ENCODE results near the gene SPAG17.

Gene SPAG17

DNA sequence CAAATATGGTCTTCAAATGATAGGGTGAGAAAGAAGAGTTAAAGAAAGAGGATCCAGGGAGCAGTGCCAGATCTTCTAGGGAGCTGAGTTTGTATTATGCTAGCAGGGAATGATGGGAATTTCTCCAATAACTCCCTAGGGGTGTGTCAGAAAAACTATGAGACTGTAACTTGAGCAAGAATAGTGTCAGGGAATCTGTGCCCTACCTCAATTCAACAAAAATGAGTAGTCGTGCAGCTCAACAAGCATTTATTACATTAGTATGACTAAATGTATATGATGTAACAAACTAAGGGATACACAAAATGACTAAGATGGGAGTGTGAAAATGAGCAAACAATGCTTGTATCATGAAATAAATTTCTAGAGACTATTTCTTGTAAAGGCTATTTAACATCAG is 24.2 kb downstream of the SPAG17 start:
- no peak for DNase-seq (ENCODE audit: low read depth, low spot score)

DNA sequence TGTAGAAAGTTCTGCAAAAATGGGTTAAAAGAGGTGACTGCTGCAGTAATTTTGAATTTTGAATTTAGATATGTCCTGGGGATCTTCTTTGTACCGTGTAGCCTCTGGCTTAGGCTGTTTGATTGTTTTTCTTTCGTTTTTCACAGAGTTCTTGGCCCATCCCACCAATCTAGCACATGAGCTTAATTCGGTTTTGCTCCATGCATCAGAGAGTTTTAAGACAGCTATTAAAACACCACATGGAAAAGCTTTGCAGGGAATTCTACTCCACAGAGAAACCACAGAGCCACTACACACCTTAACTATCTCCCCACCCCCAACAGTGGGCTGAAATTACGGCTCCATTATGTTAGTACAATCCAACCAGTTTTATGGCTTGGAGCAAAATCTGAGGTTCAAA is 25.5 kb downstream of the SPAG17 start:
- DNase-seq (ENCODE audit: low read depth, low spot score): no peak

DNA sequence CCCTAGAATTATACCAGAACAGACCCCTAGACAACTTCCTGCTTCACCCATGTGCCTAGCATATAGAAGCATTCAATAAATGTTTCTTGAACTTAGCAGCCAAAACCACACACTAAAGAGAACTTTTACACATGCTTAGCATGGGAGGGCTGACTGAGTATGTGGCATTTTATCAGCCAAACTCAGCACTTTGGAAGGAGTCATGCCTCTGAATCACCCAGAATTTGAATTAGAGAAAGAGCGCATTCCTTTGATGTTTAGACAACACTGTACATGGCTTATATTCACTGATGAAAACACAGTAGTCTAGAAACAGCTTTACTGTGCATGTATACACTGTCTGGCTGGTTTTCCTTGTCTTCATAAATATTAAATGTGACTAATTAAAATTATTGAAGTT is 26.1 kb downstream of the SPAG17 start:
- no peak for DNase-seq (ENCODE audit: low read depth, low spot score)

DNA sequence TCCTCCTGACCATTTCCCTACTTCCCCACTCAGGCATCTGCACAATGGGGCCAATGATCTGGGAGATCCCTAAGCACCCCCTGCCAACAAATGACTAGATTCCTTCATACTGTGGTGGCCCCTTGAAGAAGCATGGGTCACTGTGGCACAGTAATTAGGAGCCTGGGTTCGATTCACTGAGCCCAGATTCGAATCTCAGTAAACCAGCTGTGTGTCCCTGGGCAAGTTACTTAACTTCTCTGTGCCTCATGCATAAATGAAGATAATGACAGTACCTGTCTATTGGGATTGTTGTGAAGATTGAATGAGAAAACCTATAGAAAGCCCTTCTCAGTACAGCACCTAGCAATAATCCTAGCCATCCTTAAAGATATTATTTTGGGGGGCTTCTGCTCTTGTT is 27.5 kb downstream of the SPAG17 start:
- no peak for DNase-seq (ENCODE audit: low read depth, low spot score)

DNA sequence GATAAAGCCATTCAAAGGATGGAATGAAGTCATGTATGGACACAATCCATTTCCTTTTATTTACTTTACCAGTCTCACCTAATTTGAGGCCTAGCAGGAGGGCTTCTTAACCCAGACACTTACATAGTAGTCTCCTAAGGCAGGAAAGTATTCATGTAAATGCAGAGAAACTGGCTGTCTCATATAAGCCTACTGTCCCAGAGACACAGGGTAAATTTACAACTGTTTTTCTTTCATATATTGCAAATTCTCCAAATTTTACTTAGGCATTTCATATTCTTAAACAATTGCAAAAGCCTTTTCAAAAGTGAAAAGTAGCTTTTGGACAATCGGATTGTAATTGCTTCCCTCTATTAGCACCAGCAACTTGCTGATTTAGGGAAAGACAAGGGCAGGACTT is 29.9 kb downstream of the SPAG17 start:
- no peak for DNase-seq (ENCODE audit: low read depth, low spot score)

DNA sequence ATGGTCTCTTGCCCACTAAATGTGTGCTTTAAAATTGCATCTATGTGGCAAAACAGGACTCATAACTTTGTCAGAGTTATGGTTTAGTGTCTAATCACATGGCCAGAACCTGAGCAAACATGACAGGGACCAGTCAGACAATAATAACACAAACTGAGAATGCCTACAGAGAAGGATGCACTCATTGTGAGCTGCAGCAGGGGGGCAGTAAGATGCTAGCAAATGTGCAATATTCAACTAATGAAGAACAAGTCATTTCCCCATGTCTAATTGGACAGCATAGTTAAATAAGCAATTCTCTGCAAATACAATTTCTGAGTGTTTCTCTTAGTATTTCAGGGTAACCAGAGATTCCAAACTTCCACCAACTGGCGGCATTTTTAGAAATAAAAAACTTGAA is 30.8 kb downstream of the SPAG17 start:
- DNase-seq (ENCODE audit: low read depth, low spot score): no peak

DNA sequence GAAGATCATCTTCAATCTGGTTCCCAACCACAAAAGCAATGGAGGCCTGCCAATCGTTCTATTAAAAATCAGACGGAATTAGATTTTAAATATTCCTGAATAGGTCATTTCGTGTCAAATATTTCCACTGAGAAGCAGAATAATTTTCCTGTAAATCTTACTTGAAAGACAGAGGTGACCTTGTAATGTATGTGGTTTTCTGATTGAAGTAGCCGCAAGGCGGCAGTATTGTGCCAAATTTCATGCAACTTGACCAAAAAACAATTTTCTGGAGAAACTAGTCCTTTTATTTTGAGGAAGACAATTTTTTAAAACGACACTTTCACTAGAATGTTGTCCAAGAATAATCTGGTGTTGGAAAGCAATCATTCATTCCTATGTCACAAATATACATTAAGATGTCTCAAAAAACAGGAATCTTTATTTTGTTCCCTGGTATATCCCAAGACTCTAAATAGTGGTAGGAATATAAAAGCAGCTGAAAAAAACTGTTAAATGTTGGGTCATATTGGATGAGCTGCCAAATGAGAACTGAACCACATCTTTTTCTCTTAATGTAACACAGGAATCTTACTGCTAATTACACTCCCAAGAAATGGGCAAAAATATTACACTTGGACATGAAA is 33.6 kb downstream of the SPAG17 start:
- DNase-seq (ENCODE audit: low read depth, low spot score): peak; percentile 49

DNA sequence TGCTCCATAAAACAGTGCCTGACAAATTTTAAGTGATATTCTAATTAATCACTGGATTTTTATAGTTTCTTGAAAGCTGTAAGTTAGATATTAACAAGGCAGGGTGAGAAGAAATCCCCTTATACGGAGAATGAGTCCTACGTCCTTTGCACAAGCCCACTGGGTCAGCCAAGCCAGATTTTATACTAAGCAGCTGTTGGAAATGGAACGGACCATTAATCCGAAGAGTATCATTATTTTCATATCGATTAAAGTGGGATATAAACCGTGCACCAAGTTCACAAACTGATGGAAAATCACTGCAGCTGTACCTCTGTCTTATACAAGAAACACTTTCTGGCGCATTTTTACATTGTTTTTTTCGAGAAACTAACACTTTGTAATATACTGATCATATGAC is 35.2 kb downstream of the SPAG17 start:
- no peak for DNase-seq (ENCODE audit: low read depth, low spot score)

DNA sequence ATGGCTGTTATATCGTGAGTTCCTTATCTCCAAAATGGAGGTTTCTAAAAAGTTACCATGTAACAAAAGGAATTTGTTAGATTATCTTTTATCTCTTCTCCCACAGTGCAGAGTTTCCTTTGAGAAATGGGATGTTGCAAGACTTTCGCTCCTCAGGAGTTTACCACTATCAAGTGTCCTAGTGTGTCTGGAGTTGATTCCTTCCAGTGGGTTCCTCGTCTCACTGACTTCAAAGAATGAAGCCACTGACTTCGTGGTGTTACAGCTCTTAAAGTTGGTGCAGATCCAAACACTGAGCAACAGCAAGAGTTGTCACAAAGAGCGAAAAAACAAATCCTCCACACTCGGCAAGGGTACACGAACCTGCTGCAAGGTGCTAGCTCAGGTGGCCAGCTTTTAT is 37.0 kb downstream of the SPAG17 start:
- DNase-seq (ENCODE audit: low read depth, low spot score): no peak

DNA sequence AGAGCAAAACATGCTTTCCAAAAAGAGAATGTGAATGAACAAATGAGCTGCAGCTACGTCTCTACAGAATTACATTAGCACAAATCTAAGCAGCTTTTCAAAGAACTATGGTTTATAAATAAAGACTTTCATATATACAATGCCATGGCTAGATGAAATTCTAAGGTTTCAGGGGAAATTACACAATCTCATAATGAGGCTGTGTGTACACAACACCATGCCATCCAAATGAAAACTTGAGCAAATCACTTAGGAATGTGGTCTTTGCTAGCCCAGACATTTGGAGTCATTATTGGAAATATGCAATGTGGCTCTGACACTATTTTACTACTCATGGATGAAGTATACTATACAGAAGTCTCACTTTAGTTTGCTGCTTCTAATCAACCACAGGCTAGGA is 37.5 kb downstream of the SPAG17 start:
- no peak for DNase-seq (ENCODE audit: low read depth, low spot score)

DNA sequence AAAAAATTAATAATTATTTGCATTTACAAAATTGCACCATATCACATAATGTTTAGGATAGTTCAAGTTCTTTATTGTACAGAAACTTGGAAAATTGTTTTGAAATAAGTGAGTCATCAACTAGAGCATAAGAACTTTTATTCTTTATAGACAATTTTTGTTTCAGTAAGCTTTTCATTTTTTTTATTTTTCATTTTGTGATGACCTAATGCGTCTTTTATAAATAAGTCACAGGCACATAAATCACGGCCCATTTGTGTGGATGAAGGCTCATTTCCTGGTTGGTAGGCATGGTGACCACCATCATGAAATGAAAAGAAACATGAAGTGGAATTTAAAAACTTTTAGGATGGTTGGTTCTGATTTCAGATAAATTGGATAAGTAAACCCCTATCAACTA is 39.3 kb downstream of the SPAG17 start:
- no peak for DNase-seq (ENCODE audit: low read depth, low spot score)

DNA sequence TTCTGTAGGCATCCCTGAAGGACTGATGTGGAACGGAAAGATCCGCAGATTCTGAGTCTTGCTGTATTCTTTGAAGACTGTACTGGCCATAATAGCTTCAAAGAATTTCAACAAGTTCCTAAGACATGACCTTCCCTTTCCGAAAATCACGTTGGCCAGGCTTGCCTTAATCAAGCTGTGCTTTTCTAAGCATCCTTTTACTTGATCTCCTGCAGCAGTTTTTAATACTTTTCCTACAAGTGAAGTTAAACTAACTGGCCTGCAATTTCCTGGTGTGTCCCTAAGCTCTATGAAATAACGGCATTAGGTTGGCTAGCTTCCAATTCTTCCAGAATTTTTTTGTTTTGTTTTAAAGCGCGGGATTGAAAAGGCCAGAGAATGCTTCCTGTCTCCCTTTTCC is 40.3 kb downstream of the SPAG17 start:
- DNase-seq (ENCODE audit: low read depth, low spot score): no peak

DNA sequence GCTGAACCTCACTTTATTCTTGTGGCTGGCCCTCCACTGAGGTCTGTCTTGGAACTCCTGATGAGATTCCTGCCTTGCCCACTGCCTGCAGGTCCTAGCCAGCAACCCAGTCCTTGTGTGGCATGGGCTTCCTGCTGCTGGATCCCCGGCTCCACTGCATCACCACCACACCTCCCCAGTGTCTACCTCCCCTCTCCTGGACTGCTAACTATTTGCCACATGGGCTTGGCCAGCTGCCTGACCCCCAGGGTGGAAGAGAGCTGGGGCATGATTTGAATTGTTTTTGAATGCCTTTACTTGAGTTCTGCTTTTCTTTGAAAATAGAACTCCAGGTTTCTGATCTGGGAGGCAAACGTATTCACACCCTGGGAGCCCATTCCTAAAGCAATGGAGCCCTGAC is 41.2 kb downstream of the SPAG17 start:
- DNase-seq (ENCODE audit: low read depth, low spot score): no peak

DNA sequence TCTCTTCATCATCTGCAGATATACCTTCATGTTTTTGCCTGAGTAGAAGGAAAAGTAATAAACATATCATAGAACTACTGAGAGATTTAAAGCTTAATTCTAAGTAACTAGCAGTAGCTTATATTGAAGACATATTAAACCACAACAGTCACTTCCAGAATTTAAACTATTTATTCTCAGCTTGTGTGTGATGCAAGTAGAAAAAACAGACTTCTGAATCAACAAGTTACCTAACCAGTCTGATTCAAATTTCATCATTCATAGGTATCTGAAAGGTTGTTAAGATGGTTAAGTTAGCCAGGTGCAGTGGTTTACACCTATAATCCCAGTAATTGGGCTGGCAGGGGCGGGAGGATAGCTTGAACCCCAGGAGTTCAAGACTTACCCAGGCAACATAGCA is 41.9 kb downstream of the SPAG17 start:
- DNase-seq (ENCODE audit: low read depth, low spot score): no peak

DNA sequence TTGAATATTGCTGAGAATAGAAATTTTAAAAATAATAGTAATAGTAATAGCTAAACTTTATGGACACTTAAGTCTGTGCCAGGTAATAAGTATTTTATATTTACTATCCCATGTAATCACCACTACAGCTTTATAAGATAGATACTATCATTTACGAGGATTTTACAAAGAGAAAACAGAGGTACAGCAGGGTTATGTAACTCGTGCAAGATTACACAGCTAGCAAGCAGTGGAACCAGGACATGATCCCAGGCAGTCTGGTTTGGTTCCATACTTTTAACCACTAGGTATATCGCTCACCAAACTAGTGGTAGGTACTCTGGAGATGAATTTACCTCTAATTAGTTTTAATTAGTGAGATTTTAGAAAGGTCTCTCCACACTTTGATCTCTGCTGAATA is 42.5 kb downstream of the SPAG17 start:
- DNase-seq (ENCODE audit: low read depth, low spot score): no peak

DNA sequence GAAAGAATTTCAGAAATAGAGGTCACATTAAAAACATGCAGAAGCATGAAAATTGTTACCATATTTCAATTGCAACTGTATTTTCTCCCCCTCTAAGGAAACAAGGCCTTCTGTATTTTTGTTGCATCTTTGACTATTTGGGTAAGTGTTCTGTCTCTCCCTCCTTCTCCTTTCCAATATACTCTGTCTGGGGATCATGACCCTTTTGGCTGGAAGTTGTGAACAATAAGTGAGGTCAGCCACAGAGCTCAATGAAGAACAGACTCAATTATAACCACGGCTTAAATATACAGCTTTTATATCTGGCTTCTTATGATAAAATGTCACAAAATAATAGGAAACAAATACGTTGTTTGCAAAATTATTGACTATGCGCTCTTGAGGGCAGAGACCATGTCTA is 47.1 kb downstream of the SPAG17 start:
- no peak for DNase-seq (ENCODE audit: low read depth, low spot score)

DNA sequence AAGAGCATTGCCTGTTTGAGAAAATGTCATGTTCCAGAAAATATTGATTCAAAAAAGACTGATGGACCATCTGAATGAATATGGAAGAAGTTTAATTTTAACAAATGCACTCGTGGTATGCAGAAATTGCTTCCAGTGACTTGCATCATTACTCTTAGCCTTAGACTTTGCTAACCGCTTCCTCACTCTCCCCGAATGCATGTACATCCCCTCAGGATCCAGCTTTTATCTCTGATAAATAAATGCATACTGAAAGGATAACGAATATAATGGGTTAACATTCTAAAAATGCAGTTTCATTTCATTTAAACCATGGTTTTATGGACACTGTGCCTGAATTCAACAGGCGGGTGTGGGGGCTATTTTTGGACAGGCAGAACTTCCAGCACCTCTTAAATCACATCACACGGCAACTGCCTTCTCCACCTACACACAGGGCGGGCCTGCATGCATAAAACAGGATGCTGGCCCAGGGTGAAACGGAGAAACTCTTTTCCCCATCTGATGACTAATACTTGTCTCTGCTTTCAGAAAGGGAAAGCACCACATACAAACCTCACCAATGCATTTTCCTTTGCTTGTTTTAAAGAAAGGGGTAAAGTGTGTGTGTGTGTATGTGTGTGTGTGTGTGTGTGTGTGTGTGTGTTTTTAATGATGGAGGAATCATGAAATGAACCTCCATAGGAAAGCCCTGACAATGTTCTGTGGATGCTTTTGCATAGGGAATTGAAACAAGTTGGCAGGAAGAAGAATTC is 48.7 kb downstream of the SPAG17 start:
- DNase-seq (ENCODE audit: low read depth, low spot score): no peak

DNA sequence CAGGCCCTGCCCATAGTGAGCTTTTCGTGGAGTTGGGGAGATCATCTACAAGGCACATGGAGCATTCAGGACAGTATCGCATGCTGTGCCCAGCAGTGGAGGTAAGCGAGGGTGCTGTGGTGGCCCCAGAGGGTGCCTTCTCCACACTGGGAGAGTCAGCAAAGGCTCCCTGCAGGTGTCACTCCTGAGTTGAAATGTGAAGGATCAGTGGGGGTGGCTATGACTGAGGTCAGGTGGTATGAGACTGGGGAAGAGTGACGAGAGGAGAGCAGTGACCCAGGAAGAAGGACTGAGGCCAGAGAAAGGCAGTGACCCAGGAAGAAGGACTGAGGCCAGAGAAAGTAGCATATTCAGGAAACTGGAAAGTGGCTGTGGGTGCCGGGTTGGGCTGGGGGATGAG is 53.0 kb downstream of the SPAG17 start:
- no peak for DNase-seq (ENCODE audit: low read depth, low spot score)

DNA sequence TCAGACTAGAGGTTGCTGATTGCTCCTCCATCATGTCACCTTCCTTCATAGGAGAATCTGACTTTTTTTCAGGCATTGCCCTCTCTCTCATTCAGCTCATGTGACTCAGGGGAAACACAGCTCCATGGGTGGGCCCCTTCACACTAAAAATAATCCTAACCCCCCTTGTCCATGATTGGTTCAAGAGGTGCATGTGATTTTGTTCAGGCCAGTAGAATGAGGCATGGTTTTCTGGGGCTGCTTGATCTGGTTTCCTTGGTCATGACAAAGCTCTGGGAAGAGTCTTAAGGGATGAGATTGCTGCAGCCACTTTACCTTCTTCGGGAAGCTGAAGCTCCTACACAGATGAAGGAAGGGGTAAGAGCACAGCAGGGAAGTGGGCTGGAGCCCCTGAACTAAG is 56.3 kb downstream of the SPAG17 start:
- no peak for DNase-seq (ENCODE audit: low read depth, low spot score)

DNA sequence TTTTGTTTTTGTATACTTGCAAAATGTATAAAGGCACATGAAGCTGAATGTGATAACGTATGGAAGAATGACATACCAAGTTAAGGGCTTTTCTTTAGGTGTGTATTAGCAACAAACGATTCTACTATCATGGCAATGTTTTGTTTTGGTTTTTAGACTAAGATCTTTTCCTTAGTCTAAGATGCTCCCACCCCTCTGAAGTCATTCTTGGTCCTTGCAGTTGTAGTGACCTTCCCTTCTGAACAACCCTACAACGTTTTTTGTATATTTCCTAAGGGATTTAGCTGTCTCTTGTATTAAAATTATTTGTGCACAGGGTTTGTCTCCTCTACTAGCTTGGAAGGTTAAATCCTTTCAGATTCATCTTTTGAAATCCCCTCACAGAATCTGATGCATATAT is 61.0 kb downstream of the SPAG17 start:
- DNase-seq (ENCODE audit: low read depth, low spot score): no peak

DNA sequence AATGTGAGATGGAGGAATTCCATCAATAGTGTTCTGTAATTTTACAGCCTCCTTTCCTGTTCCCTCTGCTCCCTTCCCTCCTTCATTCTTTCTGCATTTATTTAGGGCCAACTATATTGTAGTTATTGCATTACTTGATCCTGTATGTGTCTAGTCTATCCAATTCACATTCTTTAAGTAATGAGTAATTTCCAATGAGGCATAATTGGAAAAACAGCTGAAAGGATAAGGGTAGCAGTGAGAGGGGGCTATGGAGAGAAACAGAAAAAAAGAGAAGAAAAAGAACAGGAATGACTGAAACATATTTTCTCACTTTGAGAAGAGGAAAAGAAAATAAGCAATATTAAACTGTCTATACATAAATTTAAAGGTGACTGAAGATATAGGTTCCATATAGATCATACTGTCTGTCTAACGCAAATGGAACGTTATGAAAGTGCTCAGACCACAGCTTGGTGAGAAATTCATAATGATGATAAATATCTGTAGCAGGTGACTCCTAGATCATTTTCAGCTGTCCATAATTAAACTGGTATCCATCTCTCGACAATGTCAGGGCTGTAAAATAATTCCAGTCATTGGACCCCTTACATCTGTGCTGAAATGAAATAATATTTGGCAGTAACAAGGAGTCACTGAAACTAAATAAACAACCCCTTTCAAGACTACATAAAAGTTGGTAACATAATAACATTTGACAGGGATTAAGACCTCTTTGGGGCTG is 61.8 kb downstream of the SPAG17 start:
- DNase-seq (ENCODE audit: low read depth, low spot score): no peak

DNA sequence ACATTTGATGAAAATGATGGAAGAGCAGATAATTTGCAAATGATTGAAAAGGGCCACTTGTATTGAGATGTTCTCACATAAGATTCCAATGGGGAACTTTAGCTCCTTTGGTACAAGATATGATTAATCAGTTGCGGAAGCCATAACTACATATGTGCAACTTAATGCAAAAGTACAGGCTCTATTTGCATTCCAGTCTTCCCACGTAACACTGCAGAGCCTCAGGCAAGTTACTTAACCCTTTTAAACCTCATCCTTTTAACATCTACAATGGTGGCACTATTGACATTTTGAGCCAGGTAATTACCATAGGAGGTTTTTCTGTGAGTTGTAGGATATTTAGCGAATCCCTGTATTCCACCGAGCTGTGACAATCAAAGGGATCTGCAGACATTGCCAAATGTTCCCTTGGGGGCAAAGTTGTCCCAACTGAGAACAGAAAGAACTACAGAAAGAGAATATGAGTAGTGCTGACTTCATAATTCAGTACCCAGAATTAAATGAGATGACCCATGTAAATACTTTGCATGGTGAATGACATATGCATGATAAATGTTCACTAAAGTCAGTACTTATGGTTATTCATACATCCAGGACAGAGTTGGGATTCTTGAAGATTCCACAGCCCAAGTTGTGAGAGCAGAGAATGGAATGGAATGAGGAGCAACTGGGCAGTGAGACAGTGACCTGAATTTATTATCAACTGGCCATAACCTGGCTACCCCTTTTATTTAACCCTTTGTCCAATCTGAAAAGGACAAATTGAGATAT is 62.6 kb downstream of the SPAG17 start:
- DNase-seq (ENCODE audit: low read depth, low spot score): peak; percentile 5

Measured in ELF-1 (cell line).